ELF-1 (cell line): ENCODE data around the gene EFNA2.

Experiments used
- DNase-seq: peaks from one replicate; pipeline ENCODE4 v3.0.0-alpha.2; 2016; ENCODE audit warnings: low read depth, low spot score

Gene EFNA2

GRCh38 chr19:1284293-1284978 is 1.2 kb upstream of the EFNA2 start:
- no peak for DNase-seq

GRCh38 chr19:1284979-1285736 is 515 bp upstream of the EFNA2 start:
- DNase-seq = no peak

GRCh38 chr19:1286487-1287353 is 1.0 kb downstream of the EFNA2 start:
- no peak for DNase-seq

GRCh38 chr19:1287354-1288225 is 1.9 kb downstream of the EFNA2 start:
- DNase-seq = no peak

GRCh38 chr19:1288226-1288612 is 2.5 kb downstream of the EFNA2 start:
- no peak for DNase-seq

GRCh38 chr19:1288833-1289685 is 3.4 kb downstream of the EFNA2 start:
- DNase-seq = no peak

GRCh38 chr19:1289686-1290025 is 4.0 kb downstream of the EFNA2 start:
- DNase-seq = no peak

- no peak for DNase-seq
Measured at GRCh38 chr19:1290196-1290702, 4.6 kb downstream of the EFNA2 start.

- DNase-seq = no peak
Measured at GRCh38 chr19:1290703-1291651, 5.3 kb downstream of the EFNA2 start.

GRCh38 chr19:1291761-1292418 is 6.2 kb downstream of the EFNA2 start:
- no peak for DNase-seq

GRCh38 chr19:1292419-1293151 is 6.9 kb downstream of the EFNA2 start:
- no peak for DNase-seq

- no peak for DNase-seq
Measured at GRCh38 chr19:1293782-1294604, 8.3 kb downstream of the EFNA2 start.

GRCh38 chr19:1294688-1295087 is 9.0 kb downstream of the EFNA2 start:
- DNase-seq = no peak

GRCh38 chr19:1295169-1296012 is 9.7 kb downstream of the EFNA2 start:
- DNase-seq = no peak

- no peak for DNase-seq
Measured at GRCh38 chr19:1296078-1296477, 10.4 kb downstream of the EFNA2 start.
